OCI-LY3 (cell line): Measurements from ENCODE around the gene PCBP1.

ENCODE experiments used
- H2AFZ ChIP-seq: fragments of 200-600, 300-600 bp; shearing (Covaris generic); 2 replicates; pipeline ENCODE4 v1.6.0; 2014; ENCODE audit warnings: antibody characterized with exemption, low read depth, low read length
- H3K27ac ChIP-seq: fragments of 200-600, 300-600 bp; sonication (generic); 2 replicates; pipeline ENCODE4 v1.5.1; 2014; ENCODE audit warnings: mild to moderate bottlenecking, low read length, moderate library complexity, mixed read lengths
- H3K27me3 ChIP-seq: fragments of 200-600, 300-600 bp; sonication (generic); 2 replicates; pipeline ENCODE4 v1.6.1; 2014; ENCODE audit warnings: low read depth, low read length, mixed read lengths
- H3K36me3 ChIP-seq: fragments of 200-600, 300-600 bp; sonication (generic); replicated peaks from 2 replicates; pipeline ENCODE3; 2014; ENCODE audit warnings: low read depth, low read length, mixed read lengths
- H3K4me1 ChIP-seq: fragments of 300-600, 200-600 bp; sonication (generic); 2 replicates; pipeline ENCODE4 v1.6.1; 2014; ENCODE audit warnings: low read length, mixed read lengths
- H3K4me2 ChIP-seq: fragments of 200-600, 300-600 bp; sonication (generic); 2 replicates; pipeline ENCODE4 v1.6.1; 2014; ENCODE audit warnings: low read length, mixed read lengths
- H3K4me3 ChIP-seq: fragments of 300-600, 200-600 bp; sonication (generic); 2 replicates; pipeline ENCODE4 v1.5.1; 2014; ENCODE audit warnings: antibody characterized with exemption, mild to moderate bottlenecking, low read length, moderate library complexity
- H3K79me2 ChIP-seq: fragments of 300-600, 200-600 bp; shearing (Covaris generic); 2 replicates; pipeline ENCODE4 v1.6.1; 2014; ENCODE audit warnings: mild to moderate bottlenecking, low read length, mixed read lengths
- H3K9ac ChIP-seq: fragments of 300-600, 200-600 bp; shearing (Covaris generic); 2 replicates; pipeline ENCODE4 v1.6.0; 2014; ENCODE audit warnings: mild to moderate bottlenecking, low read length, moderate library complexity
- H3K9me3 ChIP-seq: fragments of 200-600, 300-600 bp; shearing (Covaris generic); 2 replicates; pipeline ENCODE4 v1.6.1; 2014; ENCODE audit warnings: low read length, mixed read lengths; ENCODE audit not compliant: insufficient read depth
- H4K20me1 ChIP-seq: fragments of 200-600, 300-600 bp; sonication (generic); 2 replicates; pipeline ENCODE4 v1.6.1; 2016; ENCODE audit warnings: low read length, mixed read lengths; ENCODE audit not compliant: insufficient read depth
- EZH2phosphoT487 ChIP-seq: fragments of 200-600 bp; shearing (Covaris generic); IDR thresholded peaks from 2 replicates; pipeline ENCODE4 v1.6.1; 2018; ENCODE audit warnings: antibody characterized with exemption, mixed run types, low read depth
- TF ChIP-seq, protein P1 (sequence below): fragments of 200-600, 300-600 bp; sonication (generic); IDR thresholded peaks from 2 replicates; pipeline ENCODE4 v1.5.1; 2014; ENCODE audit warnings: antibody characterized with exemption, low read length, low read depth

PCBP1 gene

DNA sequence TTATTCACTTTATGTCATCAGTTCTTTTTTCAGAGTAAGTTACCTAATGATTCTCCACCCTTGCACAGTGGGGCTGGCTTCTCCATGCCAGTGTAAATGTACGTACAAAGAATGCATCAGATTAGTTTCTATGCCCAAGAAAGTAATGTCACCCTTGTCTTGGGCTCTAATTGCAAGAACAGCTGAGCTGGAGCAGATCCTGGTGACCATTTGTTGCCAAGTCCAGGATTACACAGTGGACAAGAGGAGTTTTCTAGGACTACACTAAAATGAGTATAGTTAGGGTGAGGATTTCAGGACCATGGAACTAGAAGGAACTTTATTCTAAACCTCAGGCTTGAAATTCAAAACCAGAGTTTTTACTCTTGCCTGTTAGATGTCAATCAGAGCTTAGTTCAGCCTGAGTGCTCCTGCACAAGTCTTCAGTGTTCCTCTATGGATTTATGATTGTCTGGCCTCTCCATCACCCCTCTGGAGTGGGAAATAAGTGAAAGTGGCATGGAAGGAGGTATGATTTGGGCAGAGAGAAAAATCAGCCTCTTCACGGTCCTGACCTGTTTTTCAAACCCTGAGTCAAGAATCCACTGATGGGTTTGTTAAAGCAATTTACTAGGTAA is 29.8 kb downstream of the PCBP1 start:
- Histone ChIP-seq H3K36me3 (no peaks in the 10 kb centered on the region), H2AFZ (no peak overlapping the region), H3K9me3 (no peaks in the 10 kb centered on the region), H4K20me1 (no peaks in the 10 kb centered on the region), H3K79me2 (no peaks in the 10 kb centered on the region), H3K4me1 (peaks cover 38% of the 10 kb centered on the region), H3K27me3 (no peaks in the 10 kb centered on the region), H3K9ac (no peak overlapping the region), H3K27ac (no peak overlapping the region), H3K4me3 (no peak overlapping the region), H3K4me2 (no peak overlapping the region)
- TF ChIP-seq EZH2phosphoT487 = no peak
- TF ChIP-seq, protein P1, sequence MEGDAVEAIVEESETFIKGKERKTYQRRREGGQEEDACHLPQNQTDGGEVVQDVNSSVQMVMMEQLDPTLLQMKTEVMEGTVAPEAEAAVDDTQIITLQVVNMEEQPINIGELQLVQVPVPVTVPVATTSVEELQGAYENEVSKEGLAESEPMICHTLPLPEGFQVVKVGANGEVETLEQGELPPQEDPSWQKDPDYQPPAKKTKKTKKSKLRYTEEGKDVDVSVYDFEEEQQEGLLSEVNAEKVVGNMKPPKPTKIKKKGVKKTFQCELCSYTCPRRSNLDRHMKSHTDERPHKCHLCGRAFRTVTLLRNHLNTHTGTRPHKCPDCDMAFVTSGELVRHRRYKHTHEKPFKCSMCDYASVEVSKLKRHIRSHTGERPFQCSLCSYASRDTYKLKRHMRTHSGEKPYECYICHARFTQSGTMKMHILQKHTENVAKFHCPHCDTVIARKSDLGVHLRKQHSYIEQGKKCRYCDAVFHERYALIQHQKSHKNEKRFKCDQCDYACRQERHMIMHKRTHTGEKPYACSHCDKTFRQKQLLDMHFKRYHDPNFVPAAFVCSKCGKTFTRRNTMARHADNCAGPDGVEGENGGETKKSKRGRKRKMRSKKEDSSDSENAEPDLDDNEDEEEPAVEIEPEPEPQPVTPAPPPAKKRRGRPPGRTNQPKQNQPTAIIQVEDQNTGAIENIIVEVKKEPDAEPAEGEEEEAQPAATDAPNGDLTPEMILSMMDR = no peak

DNA sequence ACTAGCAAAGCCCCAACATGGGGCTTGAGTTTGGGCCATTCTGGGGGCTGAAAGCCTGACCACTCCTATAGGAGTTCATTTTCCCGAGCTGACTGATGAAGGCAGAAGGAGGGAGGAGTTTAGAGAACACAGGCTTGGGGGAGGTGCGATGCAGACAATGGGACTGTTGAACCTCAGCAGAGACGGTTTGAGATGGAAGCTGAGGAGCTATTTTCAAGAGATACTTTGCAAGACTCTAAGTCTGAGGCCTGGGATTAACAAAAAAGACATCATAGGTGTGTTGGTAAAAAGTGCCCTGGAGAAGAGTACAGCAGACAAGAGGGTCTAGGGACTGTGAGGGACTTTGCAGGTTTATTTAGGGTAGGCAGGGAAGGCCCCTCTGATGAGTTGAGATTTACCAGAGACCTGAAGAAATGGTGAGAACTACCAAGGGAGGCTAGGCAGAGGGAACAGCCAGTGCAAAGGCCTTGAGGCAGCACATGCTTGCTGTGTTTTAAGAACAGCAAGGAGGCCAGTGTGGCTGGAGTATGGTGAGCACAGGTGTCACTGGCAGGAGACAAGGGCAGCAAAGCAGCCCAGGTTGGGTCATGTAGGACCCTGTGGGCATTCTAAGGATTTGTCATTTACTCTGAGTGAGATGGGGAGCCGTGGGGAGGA is 31.6 kb downstream of the PCBP1 start:
- Histone ChIP-seq H3K4me1 (peaks cover 51% of the 10 kb centered on the region), H3K27ac (no peak overlapping the region), H2AFZ (no peak overlapping the region), H3K4me3 (no peak overlapping the region), H3K27me3 (no peaks in the 10 kb centered on the region), H3K79me2 (no peaks in the 10 kb centered on the region), H3K4me2 (no peak overlapping the region), H4K20me1 (no peaks in the 10 kb centered on the region), H3K9me3 (no peaks in the 10 kb centered on the region), H3K36me3 (no peaks in the 10 kb centered on the region), H3K9ac (no peak overlapping the region)
- TF ChIP-seq, protein P1 = no peak
- no peak for TF ChIP-seq EZH2phosphoT487

DNA sequence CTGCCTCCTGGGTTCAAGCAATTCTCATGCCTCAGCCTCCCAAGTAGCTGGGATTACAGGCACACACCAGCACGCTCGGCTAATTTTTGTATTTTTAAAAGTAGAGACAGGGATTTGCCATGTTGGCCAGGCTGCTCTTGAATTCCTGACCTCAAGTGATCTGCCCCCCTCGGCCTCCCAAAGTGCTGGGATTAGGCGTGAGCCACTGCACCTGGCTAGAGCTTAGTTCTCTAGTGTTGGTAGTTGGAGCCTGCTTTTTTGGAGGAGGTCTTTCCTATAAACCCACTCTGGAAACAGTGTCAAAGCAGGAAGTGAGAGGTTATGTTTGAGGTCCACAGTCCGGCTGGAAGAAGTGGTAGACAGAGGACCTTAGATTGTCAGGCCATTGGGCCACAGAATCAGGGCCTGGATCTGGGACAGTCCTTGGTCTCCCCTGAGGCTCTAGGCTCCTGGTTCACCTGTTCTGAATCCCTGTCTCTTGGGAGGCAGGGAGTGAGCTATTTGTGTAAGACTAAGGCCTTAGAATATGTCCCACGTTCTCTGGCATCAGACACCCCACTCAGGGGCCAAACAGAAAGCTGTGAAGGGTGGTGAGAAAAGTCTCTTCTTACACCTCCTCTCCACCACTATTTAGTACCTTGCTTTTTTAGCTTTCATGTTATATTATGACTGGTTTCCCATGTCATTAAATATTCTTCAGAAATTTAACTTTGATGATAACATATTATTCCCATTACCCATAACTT is 34.5 kb downstream of the PCBP1 start:
- Histone ChIP-seq H3K4me2 (peak overlapping the region; percentile 51), H3K9ac (peak overlapping the region; percentile 48; the same call in 1 of the 2 replicates)

More for the DNA sequence above, 34.5 kb downstream of the PCBP1 start:
- Histone ChIP-seq H3K36me3 (no peaks in the 10 kb centered on the region), H3K9me3 (no peaks in the 10 kb centered on the region), H3K79me2 (no peaks in the 10 kb centered on the region), H3K27ac (peak overlapping the region; percentile 78), H2AFZ (peak overlapping the region; percentile 62; the same call in 1 of the 2 replicates), H3K4me3 (peak overlapping the region; percentile 8; the same call in 1 of the 2 replicates), H4K20me1 (no peaks in the 10 kb centered on the region), H3K4me1 (peaks cover 62% of the 10 kb centered on the region), H3K27me3 (no peaks in the 10 kb centered on the region)
- TF ChIP-seq EZH2phosphoT487 = no peak
- TF ChIP-seq, protein P1 = no peak
